Neuronal stem cell (in vitro differentiated cells): ENCODE results near the gene KRT35.

Experiments used
- DNase-seq: peaks from one replicate; pipeline ENCODE4 v3.0.0-alpha.2; 2013; ENCODE audit warnings: low spot score
- H2AFZ ChIP-seq: one replicate; pipeline ENCODE4 v1.6.1; 2013; ENCODE audit warnings: mild to moderate bottlenecking, low read length, inconsistent platforms
- H2AK5ac ChIP-seq: 2 replicates; pipeline ENCODE4 v1.6.1; 2013; ENCODE audit warnings: low read depth, mild to moderate bottlenecking, inconsistent platforms, low read length, moderate library complexity, mixed read lengths
- H2BK120ac ChIP-seq: 2 replicates; pipeline ENCODE4 v1.6.1; 2013; ENCODE audit warnings: low read depth, mild to moderate bottlenecking, inconsistent platforms, low read length, moderate library complexity, mixed read lengths
- H2BK12ac ChIP-seq: one replicate; pipeline ENCODE4 v1.6.1; 2013; ENCODE audit warnings: low read length, inconsistent platforms
- H2BK15ac ChIP-seq: 2 replicates; pipeline ENCODE4 v1.6.1; 2013; ENCODE audit warnings: mild to moderate bottlenecking, low read length, inconsistent platforms, mixed read lengths
- H2BK5ac ChIP-seq: one replicate; pipeline ENCODE4 v1.6.1; 2013; ENCODE audit warnings: inconsistent platforms, mild to moderate bottlenecking, low read length, moderate library complexity
- H3K14ac ChIP-seq: one replicate; pipeline ENCODE4 v1.6.1; 2013; ENCODE audit warnings: low read length, inconsistent platforms
- H3K18ac ChIP-seq: 2 replicates; pipeline ENCODE4 v1.6.1; 2013; ENCODE audit warnings: low read length, inconsistent platforms
- H3K23ac ChIP-seq: 2 replicates; pipeline ENCODE4 v1.6.1; 2013; ENCODE audit warnings: low read depth, mild to moderate bottlenecking, mixed read lengths, low read length, inconsistent platforms; ENCODE audit not compliant: poor library complexity
- H3K27ac ChIP-seq: replicated peaks from 3 replicates; pipeline ENCODE4 v1.5.1; 2013; ENCODE audit warnings: low read length, inconsistent platforms
- H3K27me3 ChIP-seq, 3 experiments: 2 replicates each; pipeline ENCODE4 v1.6.1; 2013; ENCODE audit warnings: low read length in 3 of 3, mild to moderate bottlenecking in 2 of 3, inconsistent platforms in 1 of 3, low read depth in 1 of 3, mixed read lengths in 1 of 3, moderate library complexity in 1 of 3; ENCODE audit not compliant: control insufficient read depth in 3 of 3, insufficient read depth in 3 of 3
- H3K36me3 ChIP-seq, 2 donors: replicated peaks in 1 of 2; 2 replicates each; pipeline ENCODE4 v1.6.1; 2013; ENCODE audit warnings: low read length in 2 of 2; ENCODE audit not compliant: control insufficient read depth in 2 of 2, insufficient read depth in 2 of 2
- H3K4ac ChIP-seq: 2 replicates; pipeline ENCODE4 v1.6.1; 2013; ENCODE audit warnings: inconsistent platforms, mild to moderate bottlenecking, low read length, moderate library complexity
- H3K4me1 ChIP-seq, 2 donors: 1 replicate in 1 of 2; 2 replicates in 1 of 2; pipeline ENCODE4 v1.6.1; 2013; ENCODE audit warnings: low read length in 2 of 2, low read depth in 1 of 2; ENCODE audit not compliant: control insufficient read depth in 2 of 2, insufficient read depth in 1 of 2
- H3K4me2 ChIP-seq: one replicate; pipeline ENCODE4 v1.6.1; 2013; ENCODE audit warnings: mild to moderate bottlenecking, low read length, inconsistent platforms; ENCODE audit not compliant: insufficient read depth, poor library complexity, severe bottlenecking
- H3K4me3 ChIP-seq, 2 donors: 2 replicates each; pipeline ENCODE4 v1.5.1; 2013; ENCODE audit warnings: low read length in 2 of 2, mild to moderate bottlenecking in 2 of 2, inconsistent platforms in 1 of 2, moderate library complexity in 1 of 2
- H3K79me1 ChIP-seq: one replicate; pipeline ENCODE4 v1.6.1; 2013; ENCODE audit warnings: low read depth, mild to moderate bottlenecking, inconsistent platforms, low read length, moderate library complexity
- H3K9ac ChIP-seq: one replicate; pipeline ENCODE4 v1.6.1; 2013; ENCODE audit warnings: mild to moderate bottlenecking, low read depth, low read length, inconsistent platforms; ENCODE audit not compliant: poor library complexity
- H3K9me3 ChIP-seq, 2 donors: replicated peaks in 1 of 2; 2 replicates each; pipeline versions ENCODE3 to v1.6.1; 2013; ENCODE audit warnings: low read length in 2 of 2, mild to moderate bottlenecking in 2 of 2, inconsistent platforms in 1 of 2, low read depth in 1 of 2, mixed read lengths in 1 of 2, moderate library complexity in 1 of 2; ENCODE audit not compliant: control insufficient read depth in 2 of 2, insufficient read depth in 1 of 2
- H4K8ac ChIP-seq: one replicate; pipeline ENCODE4 v1.6.1; 2013; ENCODE audit warnings: low read depth, mild to moderate bottlenecking, inconsistent platforms, low read length, moderate library complexity
- H4K91ac ChIP-seq: one replicate; pipeline ENCODE4 v1.6.1; 2013; ENCODE audit warnings: low read length, low read depth, mild to moderate bottlenecking, inconsistent platforms; ENCODE audit not compliant: poor library complexity
- WGBS, 2 donors: extraction: QIAGEN DNeasy Blood & Tissue Kit; methylation state at CpG; one replicate each; pipeline ENCODE4 v1.1.7; 2013; ENCODE audit warnings: missing lambda C conversion rate in 2 of 2, mixed read lengths in 1 of 2; ENCODE audit not compliant: insufficient read length in 2 of 2, insufficient replicate concordance in 1 of 2; ENCODE audit errors: extremely low coverage in 2 of 2; 5-methylcytosine and 5-hydroxymethylcytosine counted together

The KRT35 gene

DNA sequence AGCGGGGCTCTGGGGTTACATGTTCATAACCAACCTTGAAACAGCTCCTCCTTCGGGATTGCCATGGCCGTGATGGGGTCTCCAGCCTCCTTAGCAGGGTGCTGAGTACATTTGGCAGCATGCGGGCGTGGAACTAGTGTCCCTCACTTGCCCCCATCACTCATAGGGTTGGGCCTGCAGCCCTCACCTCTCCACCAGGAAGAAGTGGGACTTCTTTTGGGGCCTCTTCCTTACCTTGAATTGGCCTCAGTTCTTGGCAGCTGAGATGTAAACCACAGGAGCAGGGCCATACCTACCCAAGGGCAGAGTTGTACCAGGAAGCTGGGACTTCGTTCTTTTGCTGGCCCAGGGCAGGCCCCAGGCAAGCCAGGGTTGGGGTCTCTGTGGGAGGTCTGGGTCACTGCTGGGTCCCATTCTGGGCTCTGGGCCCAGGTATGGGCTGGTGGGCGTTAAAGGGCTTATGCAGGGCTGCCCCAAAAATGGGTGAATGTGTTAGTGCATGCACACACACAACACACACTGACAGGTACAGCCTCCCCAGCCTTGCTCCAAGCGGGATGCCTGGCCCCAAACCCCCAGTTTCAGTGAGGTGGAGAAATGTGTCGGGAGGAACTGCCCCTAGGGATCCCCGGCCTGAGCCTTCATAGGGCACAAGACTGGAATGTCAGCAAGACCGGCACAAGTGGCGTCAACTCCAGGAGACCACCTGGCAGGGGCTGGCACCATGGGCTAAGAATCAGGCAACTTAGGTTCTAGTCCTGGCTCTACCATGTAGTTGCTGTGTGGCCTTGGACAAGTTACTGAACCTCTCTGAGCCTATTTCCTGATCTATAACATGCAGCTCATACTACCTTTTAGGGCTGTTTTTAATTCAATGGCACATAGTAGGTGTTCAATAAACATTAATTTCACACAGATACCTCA is 41.6 kb upstream of the KRT35 start:
- H3K27ac ChIP-seq, result peak overlapping the region; percentile 24
- H4K8ac ChIP-seq, result no peak overlapping the region
- H2BK5ac ChIP-seq, result no peak overlapping the region
- peaks cover 0 to 33% (median 0%) of the 10 kb centered on the region in 3 experiments for H3K27me3 ChIP-seq
- peaks cover 0 to 22% of the 10 kb centered on the region in 2 donors for H3K36me3 ChIP-seq
- no CpG with 5 or more reads among the region's 12 CpGs for WGBS, 2 donors
- H2AK5ac ChIP-seq, result no peak overlapping the region
- no peak overlapping the region for H3K4me3 ChIP-seq
- H2BK12ac ChIP-seq, result no peak overlapping the region
- no peak overlapping the region for H3K23ac ChIP-seq
- no peak overlapping the region for H3K4me2 ChIP-seq
- no peak overlapping the region for H4K91ac ChIP-seq
- H3K18ac ChIP-seq, result no peak overlapping the region
- no peak overlapping the region for H2BK15ac ChIP-seq
- no peak overlapping the region for H3K9ac ChIP-seq
- no peak overlapping the region for H3K14ac ChIP-seq
- H3K4me1 ChIP-seq, result peaks cover 0 to 5% of the 10 kb centered on the region in 2 donors
- DNase-seq, result no peak
- peaks cover 2% of the 10 kb centered on the region for H3K79me1 ChIP-seq
- no peak overlapping the region for H2AFZ ChIP-seq
- no peaks in the 10 kb centered on the region for H3K9me3 ChIP-seq
- H3K4ac ChIP-seq, result no peak overlapping the region
- H2BK120ac ChIP-seq, result no peak overlapping the region

DNA sequence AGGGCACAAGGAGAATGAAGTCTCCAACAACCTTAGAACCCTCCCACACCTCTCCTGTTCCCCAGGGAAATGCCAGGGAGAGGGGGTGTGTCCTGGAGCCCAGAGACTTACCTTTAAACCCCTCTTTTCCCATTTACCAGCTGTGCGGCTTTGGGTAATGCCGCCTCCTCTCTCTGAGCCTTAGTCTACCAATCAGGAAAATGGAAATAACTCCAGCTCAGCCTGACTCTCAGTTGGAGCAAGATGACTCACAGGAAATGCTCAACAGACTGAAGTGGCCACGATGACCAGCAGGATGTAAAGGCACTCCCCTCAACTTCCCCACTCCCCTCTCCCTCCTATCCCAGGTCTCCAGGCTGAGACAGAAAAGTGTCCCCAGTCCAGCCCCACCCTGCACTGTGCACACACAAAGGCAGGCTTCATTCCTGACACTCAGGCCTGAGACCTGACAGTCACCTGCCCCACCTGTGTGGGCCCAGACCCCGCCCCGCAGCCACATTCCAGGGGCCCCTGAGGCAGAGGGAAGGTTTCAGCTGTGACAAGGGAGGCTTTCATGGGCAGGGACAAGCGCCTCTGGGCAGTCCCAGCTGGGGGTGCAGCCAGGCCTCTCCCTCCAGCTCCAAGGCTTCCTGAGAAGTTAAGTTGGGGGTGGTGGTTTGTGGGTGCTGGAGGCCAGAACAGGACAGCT is 40.8 kb upstream of the KRT35 start:
- Histone ChIP-seq H2BK5ac (no peak overlapping the region), H3K27me3 (peaks cover 0 to 25% (median 0%) of the 10 kb centered on the region in 3 experiments), H3K79me1 (peaks cover 2% of the 10 kb centered on the region), H4K91ac (no peak overlapping the region), H3K4me3 (no peak overlapping the region), H3K9ac (no peak overlapping the region), H3K4ac (no peak overlapping the region), H3K4me2 (no peak overlapping the region), H3K36me3 (peaks cover 0 to 22% of the 10 kb centered on the region in 2 donors), H3K27ac (no peak overlapping the region), H2BK15ac (no peak overlapping the region), H2BK12ac (no peak overlapping the region), H2AFZ (no peak overlapping the region), H3K23ac (no peak overlapping the region), H3K9me3 (no peaks in the 10 kb centered on the region), H2BK120ac (no peak overlapping the region), H3K14ac (no peak overlapping the region), H4K8ac (no peak overlapping the region), H3K4me1 (peaks cover 0 to 4% of the 10 kb centered on the region in 2 donors), H2AK5ac (no peak overlapping the region), H3K18ac (peak overlapping the region; percentile 32)
- WGBS, 2 donors, result no CpG with 5 or more reads among the region's 6 CpGs
- no peak for DNase-seq

DNA sequence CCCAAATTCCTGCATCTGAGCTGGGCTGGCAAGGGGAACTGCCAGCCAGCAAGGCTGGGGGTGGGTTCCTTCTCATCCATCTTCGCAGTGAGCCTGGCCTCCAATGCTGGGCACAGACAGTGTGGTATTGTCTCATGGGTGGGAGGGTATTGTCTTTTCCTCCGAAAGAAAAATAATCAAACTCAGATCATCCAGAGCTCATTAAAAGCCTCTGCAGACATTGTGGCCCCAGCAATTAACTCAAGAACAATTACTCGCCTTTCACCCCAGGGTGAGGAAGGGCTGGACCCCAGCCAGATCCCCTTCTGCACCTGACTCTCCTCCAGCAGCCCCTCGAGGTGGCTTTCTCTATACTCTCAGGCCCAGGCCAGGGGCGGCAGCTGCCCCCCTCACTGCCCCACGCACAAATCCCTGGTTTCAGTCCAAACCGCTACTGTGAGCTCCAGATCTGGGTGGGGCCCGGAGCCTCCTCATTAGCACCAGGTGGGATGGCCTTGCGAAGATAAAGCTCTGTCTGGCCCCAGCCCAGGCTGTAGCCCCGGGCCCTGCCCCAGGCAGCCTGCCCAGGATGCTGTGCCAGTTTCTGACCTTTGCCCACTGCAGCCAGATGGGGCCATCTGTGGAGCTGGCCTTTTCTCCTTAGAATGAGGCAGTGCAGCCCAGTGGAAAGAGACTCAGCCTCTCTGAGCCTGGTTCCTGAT is 40.0 kb upstream of the KRT35 start:
- Histone ChIP-seq H3K18ac (no peak overlapping the region), H3K4me2 (no peak overlapping the region), H3K4me1 (peaks cover 0 to 3% of the 10 kb centered on the region in 2 donors), H2AK5ac (peak overlapping the region; percentile 49), H3K14ac (no peak overlapping the region), H3K9ac (no peak overlapping the region), H3K9me3 (no peaks in the 10 kb centered on the region), H4K91ac (no peak overlapping the region), H3K27me3 (peaks cover 0 to 20% (median 0%) of the 10 kb centered on the region in 3 experiments), H3K36me3 (peaks cover 0 to 22% of the 10 kb centered on the region in 2 donors), H3K4ac (no peak overlapping the region), H2BK120ac (no peak overlapping the region), H3K79me1 (peaks cover 2% of the 10 kb centered on the region), H2BK12ac (no peak overlapping the region), H3K27ac (no peak overlapping the region), H3K23ac (no peak overlapping the region), H4K8ac (no peak overlapping the region), H2BK5ac (no peak overlapping the region), H2BK15ac (no peak overlapping the region), H2AFZ (no peak overlapping the region), H3K4me3 (no peak overlapping the region)
- whole genome bisulfite sequencing, 2 donors, result no CpG with 5 or more reads among the region's 10 CpGs
- no peak for DNase-seq
